ENCODE results near the gene FOXA3. TPM values are rescaled to one million over a fixed set of nuclear protein-coding genes. Genes with fewer than 3 reads are reported as not detected.

Gene FOXA3
- total RNA-seq, 1 donor from 2014 or later, result 0.59 TPM

DNA sequence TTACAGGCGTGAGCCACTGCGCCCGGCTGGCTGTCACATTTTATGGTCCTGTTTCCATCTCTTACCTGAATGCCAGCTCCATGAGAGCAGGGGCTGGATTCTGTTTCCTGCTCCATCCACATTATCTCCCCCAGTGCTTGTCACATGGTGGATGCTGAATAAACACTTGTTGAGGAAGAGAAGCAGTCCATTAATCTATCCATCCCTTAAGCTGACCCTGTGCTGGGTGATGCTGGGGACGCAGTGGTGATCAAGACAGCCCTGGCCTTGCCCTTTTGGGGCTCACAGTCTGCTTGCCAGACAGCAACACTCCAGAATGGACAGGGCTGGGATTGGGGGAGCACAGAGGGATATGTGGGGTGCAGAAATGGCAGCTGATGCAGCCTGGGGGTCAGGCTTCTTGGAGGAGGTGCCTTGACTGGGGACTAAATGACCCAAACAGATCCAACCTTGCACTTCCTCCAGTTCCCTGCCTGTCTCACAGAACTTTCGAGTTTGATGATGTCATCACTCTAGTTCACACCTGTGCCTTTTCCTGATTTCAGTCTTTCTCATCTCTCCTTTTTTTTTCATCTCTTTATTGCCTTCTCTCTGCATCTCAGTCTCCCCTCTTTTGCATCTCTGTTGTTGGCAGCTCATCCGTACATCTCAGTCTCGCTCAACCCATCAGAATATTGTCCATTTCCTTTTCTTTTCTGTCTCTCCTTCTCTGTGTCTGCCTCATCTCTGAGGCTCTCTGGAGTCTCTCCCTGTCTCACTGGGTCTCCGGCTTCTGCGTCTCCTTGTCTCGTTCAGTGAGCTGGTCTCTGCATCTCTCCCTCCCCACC, 17.2 kb downstream of the FOXA3 start:
- DNase-seq (ENCODE audit: low read depth), result no peak
- H3K4me3 ChIP-seq (ENCODE audit: insufficient read depth, low read depth, low read length), result no peak overlapping the region
- H3K4me1 Mint-ChIP-seq (ENCODE audit: low read depth, unreplicated experiment), result peaks cover 17% of the 10 kb centered on the region
- TF ChIP-seq, protein P1, sequence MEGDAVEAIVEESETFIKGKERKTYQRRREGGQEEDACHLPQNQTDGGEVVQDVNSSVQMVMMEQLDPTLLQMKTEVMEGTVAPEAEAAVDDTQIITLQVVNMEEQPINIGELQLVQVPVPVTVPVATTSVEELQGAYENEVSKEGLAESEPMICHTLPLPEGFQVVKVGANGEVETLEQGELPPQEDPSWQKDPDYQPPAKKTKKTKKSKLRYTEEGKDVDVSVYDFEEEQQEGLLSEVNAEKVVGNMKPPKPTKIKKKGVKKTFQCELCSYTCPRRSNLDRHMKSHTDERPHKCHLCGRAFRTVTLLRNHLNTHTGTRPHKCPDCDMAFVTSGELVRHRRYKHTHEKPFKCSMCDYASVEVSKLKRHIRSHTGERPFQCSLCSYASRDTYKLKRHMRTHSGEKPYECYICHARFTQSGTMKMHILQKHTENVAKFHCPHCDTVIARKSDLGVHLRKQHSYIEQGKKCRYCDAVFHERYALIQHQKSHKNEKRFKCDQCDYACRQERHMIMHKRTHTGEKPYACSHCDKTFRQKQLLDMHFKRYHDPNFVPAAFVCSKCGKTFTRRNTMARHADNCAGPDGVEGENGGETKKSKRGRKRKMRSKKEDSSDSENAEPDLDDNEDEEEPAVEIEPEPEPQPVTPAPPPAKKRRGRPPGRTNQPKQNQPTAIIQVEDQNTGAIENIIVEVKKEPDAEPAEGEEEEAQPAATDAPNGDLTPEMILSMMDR (IDR thresholded peaks at IDR 0.05; ENCODE audit: insufficient read depth, low read depth, low read length), result no peak
- no peak for TF ChIP-seq EZH2 (IDR thresholded peaks at IDR 0.05; ENCODE audit: insufficient read depth, low read length)
- peaks cover 24% of the 10 kb centered on the region for H3K79me2 ChIP-seq (ENCODE audit: insufficient read depth, low read length)
- no peak overlapping the region for H3K27ac Mint-ChIP-seq (ENCODE audit: unreplicated experiment)
- H3K27ac ChIP-seq (ENCODE audit: low read depth, low read length), result no peak overlapping the region
- H3K9me3 Mint-ChIP-seq (ENCODE audit: unreplicated experiment), result no peaks in the 10 kb centered on the region
- no peaks in the 10 kb centered on the region for H3K9me3 ChIP-seq (ENCODE audit: insufficient read depth, low read depth, low read length)
- no peak overlapping the region for H3K9ac ChIP-seq (ENCODE audit: low read length)
- H2AFZ ChIP-seq (ENCODE audit: low read depth, low read length), result no peak overlapping the region
- H4K20me1 ChIP-seq (ENCODE audit: insufficient read depth, low read length), result peaks cover 33% of the 10 kb centered on the region
- no peak overlapping the region for H3K4me2 ChIP-seq (ENCODE audit: low read length)
- H3K27me3 ChIP-seq (ENCODE audit: insufficient read depth, low read length), result no peaks in the 10 kb centered on the region
- H3K4me1 ChIP-seq (ENCODE audit: insufficient read depth, low read length), result peaks cover 27% of the 10 kb centered on the region
- peak overlapping the region; percentile 25 for H3K4me3 Mint-ChIP-seq (ENCODE audit: unreplicated experiment)
- no peak for FAIRE-seq
- H3K36me3 Mint-ChIP-seq (ENCODE audit: low read depth, unreplicated experiment), result peaks cover 2% of the 10 kb centered on the region
- H3K36me3 ChIP-seq (ENCODE audit: insufficient read depth, low read length), result no peaks in the 10 kb centered on the region
- H3K27me3 Mint-ChIP-seq (ENCODE audit: low read depth, unreplicated experiment), result peaks cover 2% of the 10 kb centered on the region

GRCh38 chr19:45881909-45882528, 17.9 kb downstream of the FOXA3 start:
- Histone ChIP-seq H3K9me3 (ENCODE audit: insufficient read depth, low read depth, low read length) (no peaks in the 10 kb centered on the region), H2AFZ (ENCODE audit: low read depth, low read length) (no peak overlapping the region), H3K4me3 (ENCODE audit: insufficient read depth, low read depth, low read length) (no peak overlapping the region), H3K27me3 (ENCODE audit: insufficient read depth, low read length) (no peaks in the 10 kb centered on the region), H3K27ac (ENCODE audit: low read depth, low read length) (no peak overlapping the region), H3K36me3 (ENCODE audit: insufficient read depth, low read length) (no peaks in the 10 kb centered on the region), H3K79me2 (ENCODE audit: insufficient read depth, low read length) (peaks cover 24% of the 10 kb centered on the region), H3K4me2 (ENCODE audit: low read length) (peak overlapping the region; percentile 81), H3K4me1 (ENCODE audit: insufficient read depth, low read length) (peaks cover 23% of the 10 kb centered on the region), H4K20me1 (ENCODE audit: insufficient read depth, low read length) (peaks cover 33% of the 10 kb centered on the region), H3K9ac (ENCODE audit: low read length) (no peak overlapping the region)
- TF ChIP-seq, protein P1 (IDR thresholded peaks at IDR 0.05; ENCODE audit: insufficient read depth, low read depth, low read length), result no peak
- Mint-ChIP-seq H3K4me3 (ENCODE audit: unreplicated experiment) (peak overlapping the region; percentile 25), H3K27ac (ENCODE audit: unreplicated experiment) (no peak overlapping the region), H3K27me3 (ENCODE audit: low read depth, unreplicated experiment) (peaks cover 2% of the 10 kb centered on the region), H3K4me1 (ENCODE audit: low read depth, unreplicated experiment) (peaks cover 17% of the 10 kb centered on the region), H3K9me3 (ENCODE audit: unreplicated experiment) (no peaks in the 10 kb centered on the region), H3K36me3 (ENCODE audit: low read depth, unreplicated experiment) (peaks cover 2% of the 10 kb centered on the region)
- no peak for DNase-seq (ENCODE audit: low read depth)
- FAIRE-seq, result no peak
